HL-60 (cell line): ENCODE results near the gene AGPAT1.

Source experiments
- CTCF ChIP-seq: IDR thresholded peaks from one replicate; pipeline ENCODE4 v1.5.1; 2011; ENCODE audit warnings: low read length, control low read depth, inconsistent platforms; ENCODE audit not compliant: insufficient read depth
- GABPA ChIP-seq: IDR thresholded peaks from 2 replicates; pipeline ENCODE4 v1.6.1; 2012; ENCODE audit warnings: low read depth
- POLR2AphosphoS5 ChIP-seq: IDR thresholded peaks from 2 replicates; pipeline ENCODE4 v1.6.1; 2012; ENCODE audit warnings: low read depth

GRCh38 chr6:32167761-32168262, 8.1 kb downstream of the AGPAT1 start:
- TF ChIP-seq CTCF = no peak
- no peak for TF ChIP-seq POLR2AphosphoS5
- TF ChIP-seq GABPA = no peak
